Suprapubic skin (tissue), 3 donors: ENCODE data around the gene CHST4.

Experiments
- POLR2AphosphoS5 ChIP-seq, 3 donors: sonication (generic); formaldehyde crosslinking; IDR thresholded peaks; one replicate each; pipeline ENCODE4 v1.6.1; 2017; ENCODE audit warnings: antibody characterized with exemption in 3 of 3
- TF ChIP-seq, protein P1 (sequence below), 2 donors: fragments of 200-600 bp in 1 of 2; fragments of 450-650 bp in 1 of 2; sonication (generic) in 1 of 2; IDR thresholded peaks; one replicate each; pipeline ENCODE4 v1.5.1; 2016 to 2019; ENCODE audit warnings: antibody characterized with exemption in 2 of 2, mild to moderate bottlenecking in 1 of 2, moderate library complexity in 1 of 2

DNA sequence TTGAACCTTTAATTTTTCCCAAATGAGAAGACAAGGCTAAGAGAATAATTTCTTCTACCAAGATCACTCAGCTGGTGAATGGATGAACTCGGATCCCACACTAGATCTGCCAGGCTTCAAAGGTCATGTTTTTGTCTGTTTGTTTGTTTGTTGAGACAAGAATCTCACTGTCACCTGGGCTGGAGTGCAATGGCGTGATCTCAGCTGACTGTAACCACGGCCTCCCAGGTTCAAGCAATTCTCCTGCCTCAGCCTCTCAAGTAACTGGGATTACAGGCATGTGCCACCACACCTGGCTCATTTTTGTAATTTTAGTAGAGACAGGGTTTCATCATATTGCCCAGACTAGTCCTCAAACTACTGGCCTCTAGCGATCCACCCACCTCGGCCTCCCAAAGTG is 43.7 kb upstream of the CHST4 start:
- TF ChIP-seq POLR2AphosphoS5 (IDR thresholded peaks at IDR 0.05) = no peak
- TF ChIP-seq, protein P1, sequence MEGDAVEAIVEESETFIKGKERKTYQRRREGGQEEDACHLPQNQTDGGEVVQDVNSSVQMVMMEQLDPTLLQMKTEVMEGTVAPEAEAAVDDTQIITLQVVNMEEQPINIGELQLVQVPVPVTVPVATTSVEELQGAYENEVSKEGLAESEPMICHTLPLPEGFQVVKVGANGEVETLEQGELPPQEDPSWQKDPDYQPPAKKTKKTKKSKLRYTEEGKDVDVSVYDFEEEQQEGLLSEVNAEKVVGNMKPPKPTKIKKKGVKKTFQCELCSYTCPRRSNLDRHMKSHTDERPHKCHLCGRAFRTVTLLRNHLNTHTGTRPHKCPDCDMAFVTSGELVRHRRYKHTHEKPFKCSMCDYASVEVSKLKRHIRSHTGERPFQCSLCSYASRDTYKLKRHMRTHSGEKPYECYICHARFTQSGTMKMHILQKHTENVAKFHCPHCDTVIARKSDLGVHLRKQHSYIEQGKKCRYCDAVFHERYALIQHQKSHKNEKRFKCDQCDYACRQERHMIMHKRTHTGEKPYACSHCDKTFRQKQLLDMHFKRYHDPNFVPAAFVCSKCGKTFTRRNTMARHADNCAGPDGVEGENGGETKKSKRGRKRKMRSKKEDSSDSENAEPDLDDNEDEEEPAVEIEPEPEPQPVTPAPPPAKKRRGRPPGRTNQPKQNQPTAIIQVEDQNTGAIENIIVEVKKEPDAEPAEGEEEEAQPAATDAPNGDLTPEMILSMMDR (IDR thresholded peaks at IDR 0.05) = no peak
